K562 (cell line): ENCODE measurements around the gene NRIP2. TPM values are rescaled to one million over a fixed set of nuclear protein-coding genes. Genes with fewer than 3 reads are reported as not detected.

Experiments used
- CHD2 ChIP-seq: IDR thresholded peaks from 2 replicates; pipeline ENCODE4 v1.6.1; 2011; ENCODE audit warnings: low read depth, low read length
- DNMT1 ChIP-seq: fragments of 450-650 bp; IDR thresholded peaks from 2 replicates; pipeline ENCODE4 v1.6.1; 2016; ENCODE audit warnings: antibody characterized with exemption, mild to moderate bottlenecking
- MEF2A ChIP-seq: IDR thresholded peaks from 2 replicates; pipeline ENCODE4 v1.6.1; 2011; ENCODE audit warnings: low read depth, mild to moderate bottlenecking, low read length, moderate library complexity; ENCODE audit not compliant: control insufficient read depth
- NFIC ChIP-seq: fragments of 450-650 bp; IDR thresholded peaks from 2 replicates; pipeline ENCODE4 v1.6.1; 2017; ENCODE audit warnings: mild to moderate bottlenecking, inconsistent platforms
- PCBP1 ChIP-seq: fragments of 200-400 bp; formaldehyde crosslinking; IDR thresholded peaks from 2 replicates; pipeline ENCODE4 v1.6.1; 2018; ENCODE audit warnings: mild to moderate bottlenecking, low read depth, low read length; ENCODE audit not compliant: poor library complexity, severe bottlenecking
- PRMT5 ChIP-seq: sonication (generic); formaldehyde crosslinking; IDR thresholded peaks from 2 replicates; pipeline ENCODE4 v1.5.0; 2020; ENCODE audit warnings: missing genetic modification reagents
- SIN3A ChIP-seq, 2 experiments: fragments of 150-350 bp in 1 of 2; IDR thresholded peaks; 2 replicates each; pipeline ENCODE4 v1.6.1; 2011 to 2016; ENCODE audit warnings: borderline replicate concordance in 2 of 2, low read depth in 2 of 2, low read length in 2 of 2, mild to moderate bottlenecking in 2 of 2, moderate library complexity in 2 of 2; ENCODE audit not compliant: control insufficient read depth in 1 of 2
- TFAM ChIP-seq: fragments of 250-450 bp; sonication (Bioruptor Pico); conservative IDR thresholded peaks from 2 replicates; pipeline ENCODE4 v1.5.0; 2021; ENCODE audit warnings: mild to moderate bottlenecking, moderate library complexity
- TRIM28 ChIP-seq: fragments of 450-650 bp; IDR thresholded peaks from 2 replicates; pipeline ENCODE4 v1.6.1; 2017
- XRCC3 ChIP-seq: fragments of 450-650 bp; IDR thresholded peaks from 2 replicates; pipeline ENCODE4 v1.6.1; 2017; ENCODE audit warnings: mild to moderate bottlenecking, moderate library complexity
- ZNF212 ChIP-seq: fragments of 450-650 bp; formaldehyde crosslinking; IDR thresholded peaks from 2 replicates; pipeline ENCODE4 v1.4.0; 2020; ENCODE audit warnings: mild to moderate bottlenecking
- ZNF57 ChIP-seq: fragments of 450-650 bp; formaldehyde crosslinking; IDR thresholded peaks from 2 replicates; pipeline ENCODE4 v1.4.0; 2020; ENCODE audit warnings: mild to moderate bottlenecking, moderate library complexity
- ZNF764 ChIP-seq: fragments of 250-450 bp; sonication (Bioruptor Pico); IDR thresholded peaks from 2 replicates; pipeline ENCODE4 v1.4.0; 2020; ENCODE audit warnings: low read depth, mild to moderate bottlenecking, moderate library complexity
- polyA plus RNA-seq, 8 experiments: library from polyadenylated mRNA; depleted of rRNA in 4 of 8; stranded (reverse) in 5 of 8; unstranded in 3 of 8; fragments of >200 nt; fragmentation: Nextera tagmentation in 2 of 8; fragmentation: Illumina TruSeq in 1 of 8; extraction: Ambion mirVana in 2 of 8; extraction: Trizol in 1 of 8; gene quantifications; 2 replicates each; pipeline versions ENCODE4 v1.2.1 to v1.2.3, GENCODE V29; 2011 to 2014; ENCODE audit warnings: inconsistent platforms in 1 of 8, missing spikeins in 1 of 8
- total RNA-seq, 7 experiments: library from RNA; depleted of rRNA in 6 of 7; stranded (reverse); fragments of >200 nt in 6 of 7; fragmentation: Illumina TruSeq in 2 of 7; extraction: Trizol in 2 of 7; gene quantifications; 2 replicates each; pipeline versions ENCODE4 v1.2.1 to v1.2.3, GENCODE V29; 2011 to 2021; ENCODE audit warnings: low replicate concordance in 1 of 7
- TF ChIP-seq, protein P1 (sequence below), 3 experiments: fragments of 200-800 bp in 1 of 3; fragments of 250-450 bp in 1 of 3; fragments of 450-650 bp in 1 of 3; sonication (Bioruptor Pico) in 1 of 3; sonication (Bioruptor generic) in 1 of 3; formaldehyde crosslinking in 1 of 3; IDR thresholded peaks; 2 replicates each; pipeline versions ENCODE4 v1.6.1 to v1.8.0; 2016 to 2022; ENCODE audit warnings: mild to moderate bottlenecking in 2 of 3, missing genetic modification characterization in 2 of 3, missing compliant biosample characterization in 1 of 3, moderate library complexity in 1 of 3
- TF ChIP-seq, protein P2 (sequence below): fragments of 450-650 bp; IDR thresholded peaks from 2 replicates; pipeline ENCODE4 v1.6.1; 2017; ENCODE audit warnings: antibody characterized with exemption
- TF ChIP-seq, protein P3 (sequence below): fragments of 250-450 bp; sonication (Bioruptor Pico); IDR thresholded peaks from 2 replicates; pipeline ENCODE4 v1.8.0; 2022; ENCODE audit warnings: moderate library complexity, mild to moderate bottlenecking, inconsistent platforms
- TF ChIP-seq, protein P4 (sequence below): fragments of 250-450 bp; sonication (Bioruptor Pico); IDR thresholded peaks from 2 replicates; pipeline ENCODE4 v1.8.0; 2022; ENCODE audit warnings: moderate library complexity, mild to moderate bottlenecking, inconsistent platforms

Gene NRIP2
- total and polyA plus RNA-seq, 9 of the 15 experiments (the other 6 are each of a cell fraction or from before 2014, with no cell fraction given), result 0.07 to 0.10 TPM; not detected in 7

DNA sequence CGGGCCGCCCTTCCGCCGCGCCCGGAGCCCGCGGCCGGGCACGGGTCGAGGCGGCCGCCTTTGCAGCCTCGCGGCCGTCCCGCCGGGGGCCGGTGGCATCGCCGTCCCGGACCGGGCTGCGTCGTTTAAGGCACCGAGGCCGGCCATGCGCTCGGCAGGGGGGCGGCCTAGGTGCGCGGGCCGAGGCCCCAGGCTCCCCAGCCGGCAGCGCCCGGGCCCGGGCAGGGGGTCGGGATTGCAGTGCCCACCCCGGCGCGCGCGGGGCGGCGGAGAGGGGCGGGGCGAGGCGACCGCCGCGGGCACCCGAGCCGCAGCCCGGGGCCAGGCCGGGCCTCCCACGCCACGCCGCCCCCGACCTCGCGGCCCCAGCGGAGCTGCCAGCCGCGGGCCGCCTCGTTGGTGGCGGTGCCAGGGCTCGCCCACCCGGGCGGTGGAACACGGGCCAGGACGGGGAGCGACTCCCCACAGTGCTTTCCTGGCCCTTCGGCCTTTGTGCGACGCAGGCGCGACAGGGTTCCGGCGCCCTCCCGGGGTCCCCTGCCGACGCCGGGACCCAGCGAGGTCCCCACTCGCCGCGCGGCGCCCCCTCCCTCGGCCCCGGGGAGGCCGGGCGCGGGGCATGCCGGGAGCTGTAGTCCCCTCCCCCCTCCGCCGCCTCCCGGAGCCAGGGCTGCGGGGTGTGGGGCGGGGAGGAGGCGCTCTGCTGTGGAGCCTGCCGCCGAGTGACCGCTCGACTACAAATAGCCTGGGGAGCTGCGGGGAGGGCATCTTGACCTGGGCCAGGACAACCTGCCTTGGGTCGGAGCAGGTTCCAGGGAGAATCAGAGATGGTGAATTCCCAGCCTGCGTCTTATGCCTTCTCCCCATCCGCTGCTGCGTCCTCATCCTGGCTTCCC is 39.3 kb downstream of the NRIP2 start (continued):
- TF ChIP-seq NFIC, result no peak
- TF ChIP-seq, protein P1, sequence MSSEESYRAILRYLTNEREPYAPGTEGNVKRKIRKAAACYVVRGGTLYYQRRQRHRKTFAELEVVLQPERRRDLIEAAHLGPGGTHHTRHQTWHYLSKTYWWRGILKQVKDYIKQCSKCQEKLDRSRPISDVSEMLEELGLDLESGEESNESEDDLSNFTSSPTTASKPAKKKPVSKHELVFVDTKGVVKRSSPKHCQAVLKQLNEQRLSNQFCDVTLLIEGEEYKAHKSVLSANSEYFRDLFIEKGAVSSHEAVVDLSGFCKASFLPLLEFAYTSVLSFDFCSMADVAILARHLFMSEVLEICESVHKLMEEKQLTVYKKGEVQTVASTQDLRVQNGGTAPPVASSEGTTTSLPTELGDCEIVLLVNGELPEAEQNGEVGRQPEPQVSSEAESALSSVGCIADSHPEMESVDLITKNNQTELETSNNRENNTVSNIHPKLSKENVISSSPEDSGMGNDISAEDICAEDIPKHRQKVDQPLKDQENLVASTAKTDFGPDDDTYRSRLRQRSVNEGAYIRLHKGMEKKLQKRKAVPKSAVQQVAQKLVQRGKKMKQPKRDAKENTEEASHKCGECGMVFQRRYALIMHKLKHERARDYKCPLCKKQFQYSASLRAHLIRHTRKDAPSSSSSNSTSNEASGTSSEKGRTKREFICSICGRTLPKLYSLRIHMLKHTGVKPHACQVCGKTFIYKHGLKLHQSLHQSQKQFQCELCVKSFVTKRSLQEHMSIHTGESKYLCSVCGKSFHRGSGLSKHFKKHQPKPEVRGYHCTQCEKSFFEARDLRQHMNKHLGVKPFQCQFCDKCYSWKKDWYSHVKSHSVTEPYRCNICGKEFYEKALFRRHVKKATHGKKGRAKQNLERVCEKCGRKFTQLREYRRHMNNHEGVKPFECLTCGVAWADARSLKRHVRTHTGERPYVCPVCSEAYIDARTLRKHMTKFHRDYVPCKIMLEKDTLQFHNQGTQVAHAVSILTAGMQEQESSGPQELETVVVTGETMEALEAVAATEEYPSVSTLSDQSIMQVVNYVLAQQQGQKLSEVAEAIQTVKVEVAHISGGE (CRISPR knock-in tag; IDR thresholded peaks at IDR 0.05), result peak in 2 of 3 experiments; percentile 35 to 57; a peak in 1 of 6 replicates
- no peak for TF ChIP-seq XRCC3
- TF ChIP-seq ZNF212 (CRISPR knock-in tag), result no peak
- TF ChIP-seq SIN3A (IDR thresholded peaks at IDR 0.05; ENCODE audit: borderline replicate concordance in 2 of 2, control insufficient read depth in 1 of 2, low read depth in 2 of 2, low read length in 2 of 2), result peak; percentile 40 to 59; a peak in 1 of 4 replicates
- no peak for TF ChIP-seq TFAM (CRISPR knock-in tag)
- TF ChIP-seq, protein P2, sequence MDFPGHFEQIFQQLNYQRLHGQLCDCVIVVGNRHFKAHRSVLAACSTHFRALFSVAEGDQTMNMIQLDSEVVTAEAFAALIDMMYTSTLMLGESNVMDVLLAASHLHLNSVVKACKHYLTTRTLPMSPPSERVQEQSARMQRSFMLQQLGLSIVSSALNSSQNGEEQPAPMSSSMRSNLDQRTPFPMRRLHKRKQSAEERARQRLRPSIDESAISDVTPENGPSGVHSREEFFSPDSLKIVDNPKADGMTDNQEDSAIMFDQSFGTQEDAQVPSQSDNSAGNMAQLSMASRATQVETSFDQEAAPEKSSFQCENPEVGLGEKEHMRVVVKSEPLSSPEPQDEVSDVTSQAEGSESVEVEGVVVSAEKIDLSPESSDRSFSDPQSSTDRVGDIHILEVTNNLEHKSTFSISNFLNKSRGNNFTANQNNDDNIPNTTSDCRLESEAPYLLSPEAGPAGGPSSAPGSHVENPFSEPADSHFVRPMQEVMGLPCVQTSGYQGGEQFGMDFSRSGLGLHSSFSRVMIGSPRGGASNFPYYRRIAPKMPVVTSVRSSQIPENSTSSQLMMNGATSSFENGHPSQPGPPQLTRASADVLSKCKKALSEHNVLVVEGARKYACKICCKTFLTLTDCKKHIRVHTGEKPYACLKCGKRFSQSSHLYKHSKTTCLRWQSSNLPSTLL, result no peak
- TF ChIP-seq, protein P3, sequence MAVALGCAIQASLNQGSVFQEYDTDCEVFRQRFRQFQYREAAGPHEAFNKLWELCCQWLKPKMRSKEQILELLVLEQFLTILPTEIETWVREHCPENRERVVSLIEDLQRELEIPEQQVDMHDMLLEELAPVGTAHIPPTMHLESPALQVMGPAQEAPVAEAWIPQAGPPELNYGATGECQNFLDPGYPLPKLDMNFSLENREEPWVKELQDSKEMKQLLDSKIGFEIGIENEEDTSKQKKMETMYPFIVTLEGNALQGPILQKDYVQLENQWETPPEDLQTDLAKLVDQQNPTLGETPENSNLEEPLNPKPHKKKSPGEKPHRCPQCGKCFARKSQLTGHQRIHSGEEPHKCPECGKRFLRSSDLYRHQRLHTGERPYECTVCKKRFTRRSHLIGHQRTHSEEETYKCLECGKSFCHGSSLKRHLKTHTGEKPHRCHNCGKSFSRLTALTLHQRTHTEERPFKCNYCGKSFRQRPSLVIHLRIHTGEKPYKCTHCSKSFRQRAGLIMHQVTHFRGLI (CRISPR knock-in tag), result no peak
- no peak for TF ChIP-seq PRMT5 (CRISPR knock-in tag)
- TF ChIP-seq TRIM28, result no peak
- no peak for TF ChIP-seq ZNF764 (CRISPR knock-in tag)
- peak; percentile 57; the same call in 1 of the 2 replicates for TF ChIP-seq CHD2
- peak; percentile 35 for TF ChIP-seq PCBP1
- TF ChIP-seq ZNF57 (CRISPR knock-in tag), result no peak
- no peak for TF ChIP-seq MEF2A
- TF ChIP-seq, protein P4, sequence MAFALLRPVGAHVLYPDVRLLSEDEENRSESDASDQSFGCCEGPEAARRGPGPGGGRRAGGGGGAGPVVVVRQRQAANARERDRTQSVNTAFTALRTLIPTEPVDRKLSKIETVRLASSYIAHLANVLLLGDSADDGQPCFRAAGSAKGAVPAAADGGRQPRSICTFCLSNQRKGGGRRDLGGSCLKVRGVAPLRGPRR (CRISPR knock-in tag), result no peak
- TF ChIP-seq DNMT1, result no peak
